Measurements from ENCODE around the gene ATP1A2. TPM values are rescaled to one million over a fixed set of nuclear protein-coding genes. Genes with fewer than 3 reads are reported as not detected.
A peak's percentile ranks its signal among the peaks of the same experiment; 100 is the strongest.

The ATP1A2 gene
- total RNA-seq (ENCODE audit: low replicate concordance), result 0.26 and 14.5 TPM in 2 replicates
- long read RNA-seq, result 0 reads

DNA sequence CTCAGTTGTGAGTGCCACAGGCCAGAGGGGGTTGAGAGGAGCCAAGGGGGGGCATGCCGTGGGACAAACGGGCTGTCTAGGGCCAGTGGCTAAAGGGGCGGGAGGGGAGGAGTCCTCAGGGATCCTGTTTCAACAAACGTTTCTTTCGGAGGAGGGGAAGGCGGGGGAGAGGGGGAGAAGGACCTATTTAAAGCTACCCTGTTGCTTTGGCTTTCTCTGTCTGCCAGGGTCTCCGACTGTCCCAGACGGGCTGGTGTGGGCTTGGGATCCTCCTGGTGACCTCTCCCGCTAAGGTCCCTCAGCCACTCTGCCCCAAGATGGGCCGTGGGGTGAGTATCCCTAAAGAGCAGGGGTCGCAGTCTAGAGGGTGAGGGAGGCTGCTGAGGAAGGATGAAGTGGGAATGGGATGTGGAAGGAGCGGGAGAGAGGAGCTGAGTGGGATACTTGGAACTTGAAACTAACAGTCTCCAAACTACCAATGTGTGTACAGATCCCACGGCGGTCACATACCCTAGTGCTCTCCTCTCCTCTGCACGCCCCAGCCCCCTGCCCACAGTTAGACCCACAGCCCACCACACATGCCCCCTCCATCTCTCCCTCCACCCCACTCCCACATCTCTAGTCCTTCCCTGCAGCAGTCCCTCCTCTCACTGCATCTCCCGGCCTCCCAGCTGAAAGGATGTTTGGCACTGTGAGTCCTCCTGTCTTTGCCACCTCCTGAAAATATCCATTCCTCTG, at the start of gene ATP1A2:
Gene ATP1A2 (plus strand): TSS at position 215 of the 738 bp plus-strand sequence. CDS start 103 bp downstream, at position 318.
- TF ChIP-seq, protein P1, sequence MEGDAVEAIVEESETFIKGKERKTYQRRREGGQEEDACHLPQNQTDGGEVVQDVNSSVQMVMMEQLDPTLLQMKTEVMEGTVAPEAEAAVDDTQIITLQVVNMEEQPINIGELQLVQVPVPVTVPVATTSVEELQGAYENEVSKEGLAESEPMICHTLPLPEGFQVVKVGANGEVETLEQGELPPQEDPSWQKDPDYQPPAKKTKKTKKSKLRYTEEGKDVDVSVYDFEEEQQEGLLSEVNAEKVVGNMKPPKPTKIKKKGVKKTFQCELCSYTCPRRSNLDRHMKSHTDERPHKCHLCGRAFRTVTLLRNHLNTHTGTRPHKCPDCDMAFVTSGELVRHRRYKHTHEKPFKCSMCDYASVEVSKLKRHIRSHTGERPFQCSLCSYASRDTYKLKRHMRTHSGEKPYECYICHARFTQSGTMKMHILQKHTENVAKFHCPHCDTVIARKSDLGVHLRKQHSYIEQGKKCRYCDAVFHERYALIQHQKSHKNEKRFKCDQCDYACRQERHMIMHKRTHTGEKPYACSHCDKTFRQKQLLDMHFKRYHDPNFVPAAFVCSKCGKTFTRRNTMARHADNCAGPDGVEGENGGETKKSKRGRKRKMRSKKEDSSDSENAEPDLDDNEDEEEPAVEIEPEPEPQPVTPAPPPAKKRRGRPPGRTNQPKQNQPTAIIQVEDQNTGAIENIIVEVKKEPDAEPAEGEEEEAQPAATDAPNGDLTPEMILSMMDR (conservative IDR thresholded peaks at IDR 0.05), result no peak
- DNase-seq (ENCODE audit: extremely low spot score, unreplicated experiment), result no peak
- Mint-ChIP-seq H3K36me3 (no peaks in the 10 kb centered on the region), H3K4me1 (ENCODE audit: unreplicated experiment) (peaks cover 57% of the 10 kb centered on the region), H3K27me3 (peaks cover 20% of the 10 kb centered on the region), H3K9me3 (no peaks in the 10 kb centered on the region), H3K4me3 (peak within 1 kb of the TSS; percentile 36), H3K27ac (no peak within 1 kb of the TSS)

DNA sequence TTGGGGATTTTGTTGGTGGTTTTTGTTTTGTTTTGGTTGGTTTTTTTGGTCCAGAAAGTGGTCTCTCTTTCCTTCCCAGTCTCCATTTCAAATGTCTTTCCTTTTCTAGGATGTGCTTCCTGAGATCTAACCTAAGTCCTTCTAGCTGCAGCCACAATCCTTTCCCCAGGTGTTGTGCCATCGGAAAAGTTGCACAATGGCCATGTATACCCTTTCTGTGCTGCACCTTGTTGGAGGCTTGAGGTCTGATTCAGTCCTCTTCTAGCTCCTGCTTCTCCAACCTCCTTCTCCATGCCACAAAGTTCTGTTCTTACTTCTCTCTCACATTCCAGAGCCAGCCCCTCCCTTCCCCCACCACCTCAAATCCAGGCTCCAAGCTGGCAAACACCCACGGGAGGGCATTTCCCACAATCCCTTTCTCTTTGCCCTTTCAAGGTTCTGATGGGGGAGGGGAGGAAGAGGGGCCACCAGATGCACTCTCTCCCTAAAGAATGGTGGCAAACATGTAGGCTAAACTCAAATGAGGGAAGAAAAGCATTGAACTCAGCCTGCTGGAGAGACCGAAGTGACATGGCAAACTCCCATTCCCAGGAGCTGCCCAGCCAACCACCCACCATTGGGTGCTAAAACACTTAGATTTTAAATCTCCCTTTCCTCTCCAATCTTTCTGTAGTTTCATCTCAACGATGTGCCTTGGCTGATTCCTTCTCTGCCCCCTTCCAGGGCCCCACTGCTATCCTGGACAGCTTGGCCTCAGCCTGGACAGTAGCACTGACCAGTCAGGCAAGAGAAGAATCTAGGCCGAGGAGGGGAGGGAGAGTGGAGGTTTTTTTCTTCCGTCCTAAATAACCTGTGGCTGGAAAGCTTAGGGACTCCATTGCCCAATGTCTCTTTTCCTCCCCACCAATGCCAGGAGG, 48.5 kb upstream of the ATP1A2 start:
- DNase-seq (ENCODE audit: extremely low spot score, unreplicated experiment), result no peak
- TF ChIP-seq, protein P1 (conservative IDR thresholded peaks at IDR 0.05), result no peak
- H3K9me3 Mint-ChIP-seq, result no peaks in the 10 kb centered on the region
- H3K27ac Mint-ChIP-seq, result no peak overlapping the region
- H3K4me3 Mint-ChIP-seq, result no peak overlapping the region
- H3K36me3 Mint-ChIP-seq, result no peaks in the 10 kb centered on the region
- H3K4me1 Mint-ChIP-seq (ENCODE audit: unreplicated experiment), result peaks cover 13% of the 10 kb centered on the region
- peaks cover 75% of the 10 kb centered on the region for H3K27me3 Mint-ChIP-seq

DNA sequence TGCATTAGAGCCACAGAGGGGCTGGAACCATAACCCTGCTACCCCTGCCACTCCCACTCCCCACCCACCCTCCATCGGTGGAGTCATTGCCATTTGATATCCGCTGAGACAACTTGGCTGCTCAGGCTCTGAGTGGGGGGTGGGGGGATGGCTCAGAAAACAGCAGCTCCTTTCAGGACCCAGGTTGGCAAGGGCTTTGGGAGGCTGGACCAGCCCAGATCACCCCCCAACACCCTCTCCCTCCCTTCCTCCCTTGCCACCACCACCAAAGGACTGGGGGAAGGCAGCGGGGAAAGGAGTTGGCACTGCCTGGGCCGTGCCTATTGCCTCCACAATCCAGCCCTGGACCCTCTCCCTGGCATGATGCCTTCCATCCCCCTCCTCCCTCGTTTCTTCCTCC, 47.3 kb upstream of the ATP1A2 start:
- peaks cover 86% of the 10 kb centered on the region for H3K27me3 Mint-ChIP-seq
- H3K4me1 Mint-ChIP-seq (ENCODE audit: unreplicated experiment), result peaks cover 13% of the 10 kb centered on the region
- DNase-seq (ENCODE audit: extremely low spot score, unreplicated experiment), result no peak
- H3K9me3 Mint-ChIP-seq, result no peaks in the 10 kb centered on the region
- H3K27ac Mint-ChIP-seq, result peak overlapping the region; percentile 39
- no peaks in the 10 kb centered on the region for H3K36me3 Mint-ChIP-seq
- TF ChIP-seq, protein P1 (conservative IDR thresholded peaks at IDR 0.05), result no peak
- no peak overlapping the region for H3K4me3 Mint-ChIP-seq

DNA sequence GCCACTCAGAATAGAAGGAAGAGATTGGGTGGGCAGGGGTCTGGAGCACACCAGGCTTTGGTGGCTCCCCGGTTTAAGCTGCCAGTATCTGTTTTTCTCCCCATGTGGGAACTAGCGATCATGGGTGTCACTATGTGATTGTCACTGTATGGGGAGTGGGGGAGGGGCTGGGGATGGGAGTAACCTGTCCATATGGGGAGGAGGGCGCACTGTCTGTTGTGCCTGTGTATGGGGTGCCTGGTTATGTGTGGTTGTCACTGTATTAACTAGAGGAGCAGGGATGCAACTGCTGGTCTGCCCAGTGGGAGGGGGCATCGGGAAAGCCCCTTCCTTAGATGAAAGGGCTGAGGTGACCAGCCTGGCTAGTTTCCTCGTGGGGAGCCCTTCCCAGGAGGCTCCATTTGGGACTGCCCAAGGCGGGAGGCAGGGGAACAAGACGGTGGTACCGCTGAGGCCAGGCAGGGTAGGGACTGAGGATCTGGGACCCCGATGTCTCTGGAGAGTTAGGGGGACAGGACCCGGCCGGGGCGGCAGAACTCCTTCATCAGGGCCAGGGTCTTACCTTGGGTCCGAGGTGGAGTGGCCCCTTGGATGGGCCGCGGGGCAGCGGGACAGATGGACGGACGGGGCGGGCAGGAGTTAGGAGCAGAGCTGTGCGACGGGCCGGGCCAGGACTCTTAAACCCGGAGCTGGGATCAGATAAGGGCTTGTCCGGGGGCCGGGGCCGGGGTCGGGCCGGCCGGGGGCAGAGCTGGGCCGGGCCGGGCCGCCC, 45.9 kb upstream of the ATP1A2 start, which contains the start of gene KCNJ10:
Gene KCNJ10 (minus strand): TSS at position 701 of the 772 bp plus-strand sequence. CDS start 27,628 bp downstream, outside the sequence.
- peak within 1 kb of the TSS; percentile 93 for H3K4me3 Mint-ChIP-seq
- peaks cover 87% of the 10 kb centered on the region for H3K27me3 Mint-ChIP-seq
- peak within 1 kb of the TSS; percentile 44 for H3K27ac Mint-ChIP-seq
- peaks cover 13% of the 10 kb centered on the region for H3K4me1 Mint-ChIP-seq (ENCODE audit: unreplicated experiment)
- no peaks in the 10 kb centered on the region for H3K36me3 Mint-ChIP-seq
- TF ChIP-seq, protein P1 (conservative IDR thresholded peaks at IDR 0.05), result no peak
- DNase-seq (ENCODE audit: extremely low spot score, unreplicated experiment), result no peak
- H3K9me3 Mint-ChIP-seq, result no peaks in the 10 kb centered on the region

All from type B pancreatic cell (in vitro differentiated cells).